GM23338 (cell line): Measurements from ENCODE around the gene PRRG1. TPM values are rescaled to one million over a fixed set of nuclear protein-coding genes. Genes with fewer than 3 reads are reported as not detected.

Experiments
- CREB1 ChIP-seq: fragments of 250-450 bp; sonication (Bioruptor Pico); IDR thresholded peaks from 2 replicates; pipeline ENCODE4 v1.5.0; 2020; ENCODE audit warnings: low read depth, mild to moderate bottlenecking, moderate library complexity
- EZH2 ChIP-seq: fragments of 200-600 bp; sonication (generic); IDR thresholded peaks from one replicate; pipeline ENCODE4 v1.8.0; 2017; ENCODE audit warnings: antibody characterized with exemption, mild to moderate bottlenecking, low read depth; ENCODE audit not compliant: unreplicated experiment
- EZH2phosphoT487 ChIP-seq: fragments of 200-600 bp; sonication (generic); IDR thresholded peaks from one replicate; pipeline ENCODE4 v1.8.1; 2018; ENCODE audit warnings: antibody characterized with exemption; ENCODE audit not compliant: unreplicated experiment
- REST ChIP-seq: IDR thresholded peaks from one replicate; pipeline ENCODE4 v1.6.1; 2018; ENCODE audit warnings: antibody characterized with exemption; ENCODE audit not compliant: unreplicated experiment
- ZNF114 ChIP-seq: fragments of 250-450 bp; sonication (Bioruptor Pico); IDR thresholded peaks from 2 replicates; pipeline ENCODE4 v1.5.0; 2020; ENCODE audit warnings: mild to moderate bottlenecking, moderate library complexity
- ZNF462 ChIP-seq: fragments of 250-450 bp; sonication (Bioruptor Pico); IDR thresholded peaks from 2 replicates; pipeline ENCODE4 v1.5.0; 2020; ENCODE audit warnings: mild to moderate bottlenecking, moderate library complexity
- polyA plus RNA-seq: library from polyadenylated mRNA; unstranded; fragments of >200 nt; fragmentation: Nextera tagmentation; extraction: Ambion mirVana; gene quantifications from 2 replicates; pipeline ENCODE4 v1.2.1, GENCODE V29; 2016
- total RNA-seq: library from RNA; depleted of rRNA; stranded (reverse); fragments of >200 nt; shearing (Covaris generic); gene quantifications from 2 replicates; pipeline ENCODE4 v1.2.3, GENCODE V29; 2014
- TF ChIP-seq, protein P1 (sequence below), 2 experiments: fragments of 200-600 bp in 1 of 2; sonication (generic) in 1 of 2; conservative IDR thresholded peaks; 2 replicates each; pipeline versions ENCODE4 v1.5.1 to v1.6.1; 2016 to 2017; ENCODE audit warnings: antibody characterized with exemption in 2 of 2, low read depth in 2 of 2, mild to moderate bottlenecking in 2 of 2, moderate library complexity in 1 of 2

The PRRG1 gene
- total and polyA plus RNA-seq, 2 experiments from 2014 or later: 3.8 to 10.8 TPM

DNA sequence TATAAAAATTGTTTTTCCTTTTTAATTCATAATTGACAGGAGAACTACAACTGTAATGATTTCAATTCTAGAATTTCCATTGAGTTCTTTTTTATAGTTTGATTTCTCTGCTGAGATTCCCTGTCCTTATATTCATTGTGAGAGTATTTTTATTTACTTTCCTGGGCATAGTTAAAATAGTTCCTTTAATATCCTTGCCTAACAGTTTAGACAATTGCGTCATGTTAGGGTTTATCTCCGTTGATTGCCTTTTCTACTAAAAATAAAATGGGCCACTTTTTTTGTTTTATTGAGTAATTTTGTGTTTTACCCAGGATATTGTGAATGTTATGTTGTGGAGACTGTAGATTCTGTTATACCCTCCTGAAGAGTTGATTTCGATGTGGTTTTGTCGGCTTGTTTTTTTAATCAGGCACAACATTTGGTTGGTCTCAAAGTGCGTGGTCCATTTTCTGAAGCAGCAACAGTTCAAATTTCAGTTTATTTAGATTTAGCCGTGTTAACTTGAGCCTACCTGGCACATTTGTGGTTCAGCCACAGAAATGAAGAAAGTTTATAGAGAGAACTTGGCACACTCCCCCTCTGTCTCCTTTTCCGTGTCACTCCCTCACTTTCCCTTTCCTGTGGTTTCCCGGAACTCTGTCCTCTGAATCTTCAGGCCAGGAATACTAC lies 16.0 kb upstream of the PRRG1 start (continued):
- TF ChIP-seq ZNF462 (CRISPR knock-in tag) (no peak), ZNF114 (CRISPR knock-in tag) (no peak), REST (no peak), CREB1 (no peak), EZH2phosphoT487 (no peak), EZH2 (no peak)
- TF ChIP-seq, protein P1, sequence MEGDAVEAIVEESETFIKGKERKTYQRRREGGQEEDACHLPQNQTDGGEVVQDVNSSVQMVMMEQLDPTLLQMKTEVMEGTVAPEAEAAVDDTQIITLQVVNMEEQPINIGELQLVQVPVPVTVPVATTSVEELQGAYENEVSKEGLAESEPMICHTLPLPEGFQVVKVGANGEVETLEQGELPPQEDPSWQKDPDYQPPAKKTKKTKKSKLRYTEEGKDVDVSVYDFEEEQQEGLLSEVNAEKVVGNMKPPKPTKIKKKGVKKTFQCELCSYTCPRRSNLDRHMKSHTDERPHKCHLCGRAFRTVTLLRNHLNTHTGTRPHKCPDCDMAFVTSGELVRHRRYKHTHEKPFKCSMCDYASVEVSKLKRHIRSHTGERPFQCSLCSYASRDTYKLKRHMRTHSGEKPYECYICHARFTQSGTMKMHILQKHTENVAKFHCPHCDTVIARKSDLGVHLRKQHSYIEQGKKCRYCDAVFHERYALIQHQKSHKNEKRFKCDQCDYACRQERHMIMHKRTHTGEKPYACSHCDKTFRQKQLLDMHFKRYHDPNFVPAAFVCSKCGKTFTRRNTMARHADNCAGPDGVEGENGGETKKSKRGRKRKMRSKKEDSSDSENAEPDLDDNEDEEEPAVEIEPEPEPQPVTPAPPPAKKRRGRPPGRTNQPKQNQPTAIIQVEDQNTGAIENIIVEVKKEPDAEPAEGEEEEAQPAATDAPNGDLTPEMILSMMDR (conservative IDR thresholded peaks at IDR 0.05; ENCODE audit: low read depth in 2 of 2): no peak
